Activated effector memory CD4-positive, alpha-beta T cell treated with Interleukin-2 at 50 U/mL for 16 hours (primary cell): ENCODE measurements around the gene BRAF.
A peak's percentile ranks its signal among the peaks of the same experiment; 100 is the strongest.
"Not testable (repeated sequence)": the region's sequence is repeated elsewhere in the genome, so short reads cannot be mapped to it uniquely, and the experiment has no call there.

Source experiments
- DNase-seq: peaks from one replicate; pipeline ENCODE4 v3.0.0-alpha.2; 2020

Gene BRAF

DNA sequence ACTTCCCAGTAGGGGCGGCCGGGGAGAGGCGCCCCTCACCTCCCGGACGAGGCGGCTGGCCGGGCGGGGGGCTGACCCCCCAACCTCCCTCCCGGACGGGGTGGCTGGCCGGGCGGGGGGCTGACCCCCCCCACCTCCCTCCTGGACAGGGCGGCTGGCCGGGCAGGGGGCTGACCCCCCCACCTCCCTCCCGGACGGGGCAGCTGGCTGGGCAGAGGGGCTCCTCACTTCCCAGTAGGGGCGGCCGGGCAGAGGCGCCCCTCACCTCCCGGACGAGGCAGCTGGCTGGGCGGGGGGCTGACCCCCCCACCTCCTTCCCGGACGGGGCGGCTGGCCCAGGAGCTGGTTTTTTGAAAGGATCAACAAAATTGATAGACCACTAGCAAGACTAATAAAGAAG is 161.6 kb downstream of the BRAF start:
- not testable (repeated sequence) for DNase-seq

- not testable (repeated sequence) for DNase-seq
Measured at GRCh38 chr7:140761375-140761774, 163.4 kb downstream of the BRAF start.

DNA sequence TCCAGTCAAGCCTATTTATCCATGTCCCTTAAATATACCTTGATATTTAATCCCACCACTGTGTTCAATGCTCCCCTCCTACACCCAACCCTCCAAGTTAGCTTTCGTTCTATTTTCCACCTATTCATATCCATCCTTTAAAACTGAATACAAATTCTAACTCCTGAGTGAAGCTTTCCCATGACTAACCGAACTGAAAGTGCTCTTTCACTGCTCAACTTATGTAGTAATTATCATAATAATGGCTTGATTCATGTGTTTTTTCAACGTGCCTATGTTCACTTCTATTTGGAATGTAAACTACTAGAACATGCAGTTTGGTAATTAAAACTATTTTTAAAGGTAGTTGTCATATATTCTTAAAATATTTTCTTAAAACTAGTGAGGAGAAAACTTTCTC is 170.2 kb downstream of the BRAF start:
- no peak for DNase-seq

- DNase-seq: no peak
Measured at GRCh38 chr7:140752533-140752932, 172.2 kb downstream of the BRAF start.

DNA sequence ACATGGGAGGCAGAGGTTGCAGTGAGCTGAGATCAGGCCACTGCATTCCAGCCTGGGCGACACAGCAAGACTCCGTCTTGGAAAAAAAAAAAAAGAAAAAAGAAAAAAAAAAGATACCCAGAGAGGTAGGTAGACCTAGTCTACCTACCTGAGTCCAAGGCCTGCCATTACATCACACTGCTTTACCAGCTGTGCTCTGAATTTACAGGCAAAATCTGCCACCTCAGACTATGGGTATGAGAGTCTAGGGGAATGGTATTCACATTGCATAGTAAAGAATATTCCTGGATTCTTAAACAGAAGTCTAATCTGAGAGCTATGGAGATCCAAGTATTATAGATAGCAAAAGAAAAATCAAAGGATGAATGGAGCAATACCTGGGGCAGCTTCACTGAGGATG is 178.0 kb downstream of the BRAF start:
- DNase-seq: no peak

- no peak for DNase-seq
Measured at GRCh38 chr7:140745266-140746058, 179.3 kb downstream of the BRAF start.

- no peak for DNase-seq
Measured at GRCh38 chr7:140744005-140744404, 180.7 kb downstream of the BRAF start.

GRCh38 chr7:140743255-140743654 is 181.5 kb downstream of the BRAF start:
- not testable (repeated sequence) for DNase-seq

GRCh38 chr7:140738280-140738679 is 186.4 kb downstream of the BRAF start:
- no peak for DNase-seq

GRCh38 chr7:140734729-140735128 is 190.0 kb downstream of the BRAF start:
- DNase-seq: no peak

DNA sequence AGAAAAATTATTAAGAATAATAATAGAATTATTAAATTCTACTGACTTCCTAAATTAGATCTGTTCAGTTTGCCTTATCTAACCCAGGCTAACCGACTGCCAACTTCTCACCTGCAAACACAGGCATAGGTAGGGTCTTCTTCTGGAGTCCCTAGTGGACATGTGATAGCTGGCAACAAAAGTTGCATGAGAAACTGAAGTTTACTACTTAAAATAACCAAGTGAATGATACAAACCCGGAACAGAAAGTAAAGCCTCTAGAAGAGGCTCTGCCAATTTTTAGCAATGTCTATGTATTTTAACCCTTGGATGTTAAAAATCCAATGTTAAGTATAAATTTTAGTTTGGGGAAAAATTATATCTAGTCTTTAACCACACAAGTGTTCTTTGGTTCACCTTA is 190.6 kb downstream of the BRAF start:
- no peak for DNase-seq

- DNase-seq: no peak
Measured at GRCh38 chr7:140732416-140732815, 192.3 kb downstream of the BRAF start.

- DNase-seq: no peak
Measured at GRCh38 chr7:140726281-140726680, 198.4 kb downstream of the BRAF start.

- DNase-seq: no peak
Measured at GRCh38 chr7:140724706-140725105, 200.0 kb downstream of the BRAF start.

DNA sequence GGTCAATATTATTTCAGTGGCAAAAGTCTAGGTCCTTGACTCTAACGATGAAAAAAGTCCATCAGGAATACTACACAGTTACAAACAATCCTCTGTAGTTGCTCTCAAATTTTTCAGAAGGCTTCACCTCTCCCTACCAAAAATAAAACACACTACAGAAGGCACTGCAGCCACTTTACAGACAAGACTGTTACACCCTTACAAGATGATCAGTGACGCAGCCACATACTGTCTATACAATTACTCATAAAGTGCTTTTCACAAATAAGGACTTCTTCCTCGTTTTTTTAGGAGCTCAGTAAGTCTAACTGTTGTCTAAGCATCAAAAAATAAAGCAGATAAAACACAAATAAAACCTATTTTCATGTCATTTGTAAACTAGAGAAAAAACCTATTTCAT is 201.2 kb downstream of the BRAF start:
- DNase-seq: no peak

DNA sequence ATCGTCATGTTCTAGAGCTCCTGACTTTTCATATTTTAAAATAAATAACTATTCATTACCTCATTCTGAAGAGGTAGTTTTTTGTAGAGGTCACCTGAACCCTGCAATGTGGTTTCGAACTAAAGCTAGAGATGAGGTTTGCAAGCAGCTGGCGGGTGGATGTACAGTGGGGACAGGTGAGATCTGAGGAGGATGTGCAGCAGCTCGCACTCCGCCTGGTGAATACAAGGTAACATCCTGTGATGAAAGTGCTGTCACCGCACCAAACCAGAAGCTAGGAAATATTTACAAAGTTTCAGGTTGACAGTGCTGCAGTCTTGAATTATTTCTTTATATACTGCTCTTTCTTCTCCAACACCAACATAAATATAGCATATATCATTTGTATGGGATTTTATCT is 201.7 kb downstream of the BRAF start:
- peak; percentile 6 for DNase-seq

DNA sequence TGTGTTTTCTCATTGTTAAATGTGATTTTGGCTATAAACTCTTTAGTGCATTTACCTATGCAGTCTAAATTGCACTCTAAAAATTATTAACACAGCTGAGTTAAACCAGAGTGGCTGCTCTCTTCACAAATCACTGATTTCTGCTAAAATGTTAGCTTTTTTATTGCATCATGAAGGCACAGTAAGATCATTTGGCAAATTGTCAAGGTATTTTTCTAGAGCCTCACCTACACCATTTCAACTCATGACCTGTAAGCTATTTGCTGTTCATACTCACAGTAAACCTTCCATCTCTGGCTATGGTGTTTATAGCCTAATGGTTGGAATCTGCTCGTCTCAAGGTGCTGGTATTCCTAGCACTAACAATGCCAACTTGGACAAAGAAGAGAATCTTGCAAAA is 202.5 kb downstream of the BRAF start:
- DNase-seq: no peak

- no peak for DNase-seq
Measured at GRCh38 chr7:140719721-140720120, 205.0 kb downstream of the BRAF start.

GRCh38 chr7:140714331-140715040 is 210.2 kb downstream of the BRAF start:
- DNase-seq: no peak

DNA sequence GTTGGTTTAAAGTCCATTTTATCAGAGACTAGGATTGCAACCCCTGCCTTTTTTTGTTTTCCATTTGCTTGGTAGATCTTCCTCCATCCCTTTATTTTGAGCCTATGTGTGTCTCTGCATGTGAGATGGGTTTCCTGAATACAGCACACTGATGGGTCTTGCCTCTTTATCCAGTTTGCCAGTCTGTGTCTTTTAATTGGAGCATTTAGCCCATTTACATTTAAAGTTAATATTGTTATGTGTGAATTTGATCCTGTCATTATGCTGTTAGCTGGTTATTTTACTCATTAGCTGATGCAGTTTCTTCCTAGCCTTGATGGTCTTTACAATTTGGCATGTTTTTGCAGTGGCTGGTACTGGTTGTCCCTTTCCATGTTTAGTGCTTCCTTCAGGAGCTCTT is 212.3 kb downstream of the BRAF start:
- DNase-seq: not testable (repeated sequence)

GRCh38 chr7:140708764-140709163 is 216.0 kb downstream of the BRAF start:
- not testable (repeated sequence) for DNase-seq

GRCh38 chr7:140707132-140707531 is 217.6 kb downstream of the BRAF start:
- no peak for DNase-seq

GRCh38 chr7:140704205-140704604 is 220.5 kb downstream of the BRAF start:
- no peak for DNase-seq

DNA sequence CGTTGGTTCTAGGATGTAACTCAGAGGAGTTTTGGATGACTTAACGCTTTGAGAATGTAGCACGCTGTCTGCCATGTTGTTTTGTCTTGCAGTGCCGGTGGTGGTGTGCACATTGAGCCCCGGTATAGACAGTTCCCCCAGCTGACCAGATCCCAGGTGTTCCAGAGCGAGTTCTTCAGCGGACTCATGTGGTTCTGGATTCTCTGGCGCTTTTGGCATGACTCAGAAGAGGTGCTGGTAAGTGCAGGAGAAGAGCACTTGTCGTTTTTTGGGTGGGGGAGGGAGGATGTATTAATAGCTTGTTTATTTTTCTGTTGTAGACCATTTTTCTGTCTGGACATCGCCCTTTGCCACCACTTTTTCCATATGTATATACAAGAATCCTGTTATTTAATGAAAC is 222.0 kb downstream of the BRAF start:
- DNase-seq: no peak

GRCh38 chr7:140698477-140698876 is 226.3 kb downstream of the BRAF start:
- no peak for DNase-seq
